ENCODE results near the gene RUNX1.

DNA sequence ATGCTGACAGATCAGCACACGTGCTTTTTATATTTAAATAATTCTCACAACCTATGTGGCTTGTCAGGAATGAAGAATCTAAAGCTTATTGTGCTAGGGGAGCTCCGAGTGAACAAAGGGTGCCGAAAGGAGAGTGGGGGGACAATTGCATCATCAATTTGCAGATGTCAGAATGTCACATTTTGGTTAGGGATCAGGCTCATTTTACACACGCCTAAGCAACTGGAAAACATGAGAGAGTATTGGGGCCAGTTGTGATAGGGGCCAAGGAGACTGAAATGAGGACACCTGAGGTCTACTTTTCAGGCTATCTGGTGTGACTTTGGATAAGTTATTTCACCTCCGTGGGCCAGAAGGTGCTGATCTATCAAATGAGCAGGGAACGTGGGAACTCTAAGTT is 31.8 kb downstream of the RUNX1 start:
- TF ChIP-seq, protein P1, sequence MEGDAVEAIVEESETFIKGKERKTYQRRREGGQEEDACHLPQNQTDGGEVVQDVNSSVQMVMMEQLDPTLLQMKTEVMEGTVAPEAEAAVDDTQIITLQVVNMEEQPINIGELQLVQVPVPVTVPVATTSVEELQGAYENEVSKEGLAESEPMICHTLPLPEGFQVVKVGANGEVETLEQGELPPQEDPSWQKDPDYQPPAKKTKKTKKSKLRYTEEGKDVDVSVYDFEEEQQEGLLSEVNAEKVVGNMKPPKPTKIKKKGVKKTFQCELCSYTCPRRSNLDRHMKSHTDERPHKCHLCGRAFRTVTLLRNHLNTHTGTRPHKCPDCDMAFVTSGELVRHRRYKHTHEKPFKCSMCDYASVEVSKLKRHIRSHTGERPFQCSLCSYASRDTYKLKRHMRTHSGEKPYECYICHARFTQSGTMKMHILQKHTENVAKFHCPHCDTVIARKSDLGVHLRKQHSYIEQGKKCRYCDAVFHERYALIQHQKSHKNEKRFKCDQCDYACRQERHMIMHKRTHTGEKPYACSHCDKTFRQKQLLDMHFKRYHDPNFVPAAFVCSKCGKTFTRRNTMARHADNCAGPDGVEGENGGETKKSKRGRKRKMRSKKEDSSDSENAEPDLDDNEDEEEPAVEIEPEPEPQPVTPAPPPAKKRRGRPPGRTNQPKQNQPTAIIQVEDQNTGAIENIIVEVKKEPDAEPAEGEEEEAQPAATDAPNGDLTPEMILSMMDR (conservative IDR thresholded peaks at IDR 0.05; ENCODE audit: low read depth, low read length): no peak
- TF ChIP-seq EZH2 (IDR thresholded peaks at IDR 0.05; ENCODE audit: borderline replicate concordance, low read depth, low read length, poor library complexity, severe bottlenecking): no peak

All from A673 (cell line).